Natural killer cell treated with Interleukin-12 subunit alpha and Interleukin-12 subunit beta and Interleukin-15 and Interleukin-18, amount 100 ng/mL, for 72 hours (primary cell): ENCODE results near the gene EIF2AK2. TPM values are rescaled to one million over a fixed set of nuclear protein-coding genes. Genes with fewer than 3 reads are reported as not detected.
"Not testable (repeated sequence)": the region's sequence is repeated elsewhere in the genome, so short reads cannot be mapped to it uniquely, and the experiment has no call there.

Experiments used
- ATAC-seq, 2 donors: fragments of 150-1000 bp; cut with Tn5 transposase in 1 of 2; sonication (Bioruptor Pico), chemical (Tn5 transposase) in 1 of 2; 2 replicates each; pipeline ENCODE4 v1.10.0; 2021
- DNase-seq: peaks from one replicate; pipeline ENCODE4 v3.0.0; 2022; ENCODE audit warnings: low spot score
- H3K27ac Mint-ChIP-seq, 2 donors: 1 replicate in 1 of 2; 2 replicates in 1 of 2; pipeline ENCODE4 v1.8.0; 2022; ENCODE audit warnings: mixed read lengths in 2 of 2, mild to moderate bottlenecking in 1 of 2, moderate library complexity in 1 of 2
- H3K27me3 Mint-ChIP-seq, 2 donors: 1 replicate in 1 of 2; 2 replicates in 1 of 2; pipeline ENCODE4 v1.8.0; 2022; ENCODE audit warnings: mixed read lengths in 2 of 2
- H3K36me3 Mint-ChIP-seq: one replicate; pipeline ENCODE4 v1.8.0; 2022; ENCODE audit warnings: mixed read lengths
- H3K4me1 Mint-ChIP-seq, 2 donors: 1 replicate in 1 of 2; 2 replicates in 1 of 2; pipeline ENCODE4 v1.8.0; 2022; ENCODE audit warnings: low read depth in 2 of 2, mixed read lengths in 2 of 2, mild to moderate bottlenecking in 1 of 2
- H3K4me3 Mint-ChIP-seq: one replicate; pipeline ENCODE4 v1.8.0; 2022; ENCODE audit warnings: mixed read lengths
- H3K9me3 Mint-ChIP-seq: 2 replicates; pipeline ENCODE4 v1.8.0; 2022; ENCODE audit warnings: mixed read lengths
- total RNA-seq, 2 donors: library from RNA; stranded (reverse); gene quantifications; one replicate each; pipeline ENCODE4 v1.2.3, GENCODE V29; 2022

Gene EIF2AK2
- total RNA-seq: 10 to 100 TPM; 37.7 to 40.1 TPM

GRCh38 chr2:37156857-37157714 is at the start of gene EIF2AK2:
Gene EIF2AK2 (minus strand): TSS chr2:37156980. CDS start chr2:37147806, 9,174 bp downstream.
- ATAC-seq: peak; percentile 96 to 99
- peaks cover 15% of the 10 kb centered on the region for H3K36me3 Mint-ChIP-seq
- H3K9me3 Mint-ChIP-seq: no peaks in the 10 kb centered on the region
- H3K27ac Mint-ChIP-seq: peak within 1 kb of the TSS; percentile 77 to 83
- H3K4me1 Mint-ChIP-seq: peaks cover 27 to 38% of the 10 kb centered on the region in 2 donors
- peak within 1 kb of the TSS; percentile 98 for H3K4me3 Mint-ChIP-seq
- DNase-seq: peak; percentile 91
- H3K27me3 Mint-ChIP-seq: no peaks in the 10 kb centered on the region

DNA sequence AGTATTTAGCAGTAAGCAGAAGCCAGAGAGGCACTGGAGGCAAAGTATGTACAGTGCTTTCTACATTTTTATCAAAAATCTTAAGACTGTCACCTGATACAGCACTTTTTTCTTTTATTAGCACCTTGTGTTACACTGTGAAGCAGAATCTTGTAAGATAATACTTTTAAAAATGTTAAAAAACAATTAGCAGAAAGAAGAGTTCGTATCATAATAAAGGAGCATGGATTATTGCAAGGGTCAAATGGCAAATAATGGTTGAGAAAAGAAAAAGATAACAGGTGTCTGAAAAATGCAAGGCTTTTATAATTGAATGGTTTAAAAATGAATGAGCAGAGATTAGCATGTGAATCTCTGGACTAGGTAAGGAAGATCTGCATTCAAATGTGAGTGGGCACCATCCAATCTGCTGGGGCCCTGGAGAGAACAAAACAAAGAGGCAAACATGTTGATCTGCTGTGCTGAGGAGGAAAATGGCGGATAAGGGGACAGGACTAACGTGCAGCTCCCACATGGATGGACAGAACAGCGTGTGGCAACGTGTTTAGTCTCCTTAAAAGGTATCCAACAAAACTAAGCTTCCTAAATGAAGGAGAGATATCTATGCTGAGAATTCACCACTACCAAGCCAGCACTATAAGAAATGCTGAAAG is 49.0 kb upstream of the EIF2AK2 start:
- Mint-ChIP-seq H3K27me3 (no peaks in the 10 kb centered on the region), H3K36me3 (peaks cover 78% of the 10 kb centered on the region), H3K27ac (no peak overlapping the region), H3K9me3 (peaks cover 6% of the 10 kb centered on the region), H3K4me1 (peaks cover 29 to 36% of the 10 kb centered on the region in 2 donors), H3K4me3 (no peak overlapping the region)
- DNase-seq: no peak
- no peak for ATAC-seq

GRCh38 chr2:37205071-37205661 is 48.4 kb upstream of the EIF2AK2 start:
- not testable (repeated sequence) for H3K27ac Mint-ChIP-seq, H3K9me3 Mint-ChIP-seq, H3K4me3 Mint-ChIP-seq, H3K27me3 Mint-ChIP-seq, DNase-seq, ATAC-seq
- H3K36me3 Mint-ChIP-seq: peaks cover 71% of the 10 kb centered on the region
- H3K4me1 Mint-ChIP-seq: peaks cover 29 to 36% of the 10 kb centered on the region in 2 donors

DNA sequence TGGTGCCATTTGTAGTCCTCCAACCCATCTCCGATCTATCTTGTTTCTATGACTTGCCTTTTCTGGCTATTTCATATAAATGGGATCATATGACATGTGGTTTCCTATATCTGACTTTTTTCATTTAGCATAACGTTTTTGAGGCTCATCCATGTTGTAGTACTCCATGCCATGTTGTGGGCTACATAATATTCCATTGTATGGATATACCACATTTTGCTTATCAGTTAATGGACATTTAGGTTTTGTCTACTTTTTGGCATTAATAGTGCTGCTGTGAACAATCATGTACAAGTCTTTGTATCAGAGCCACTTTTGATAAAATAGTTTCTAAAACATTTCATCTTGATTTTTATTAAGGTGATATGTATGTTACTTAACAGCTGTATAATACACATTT is 46.9 kb upstream of the EIF2AK2 start:
- Mint-ChIP-seq H3K4me1 (peaks cover 32 to 38% of the 10 kb centered on the region in 2 donors), H3K27ac (peak overlapping the region in 1 of 2 donors; percentile 70), H3K4me3 (peak overlapping the region; percentile 15), H3K9me3 (peaks cover 6% of the 10 kb centered on the region), H3K36me3 (peaks cover 56% of the 10 kb centered on the region), H3K27me3 (no peaks in the 10 kb centered on the region)
- DNase-seq (no peak), ATAC-seq (no peak)

DNA sequence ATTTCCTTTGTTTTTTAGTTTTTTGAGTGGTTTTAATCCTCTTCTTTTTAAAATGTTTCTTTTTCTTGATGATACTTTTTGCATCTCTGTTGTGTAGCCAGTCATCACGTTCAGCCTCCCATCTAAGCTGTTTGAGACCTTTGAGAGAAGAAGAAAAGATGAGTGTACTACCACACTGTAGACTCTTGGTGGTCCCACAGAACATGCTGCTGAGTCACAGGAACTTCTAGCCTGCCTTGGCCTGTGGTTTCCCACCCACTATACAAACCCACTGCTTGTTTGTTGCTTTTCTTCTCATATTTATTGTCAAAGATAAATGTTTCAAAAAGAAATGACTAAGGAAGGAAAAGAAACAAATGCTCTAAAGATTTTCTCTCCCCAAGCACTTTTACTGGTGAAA is 45.0 kb upstream of the EIF2AK2 start:
- Mint-ChIP-seq H3K4me3 (peak overlapping the region; percentile 49), H3K4me1 (peaks cover 28 to 34% of the 10 kb centered on the region in 2 donors), H3K36me3 (peaks cover 37% of the 10 kb centered on the region), H3K27me3 (no peaks in the 10 kb centered on the region), H3K27ac (peak overlapping the region; percentile 76 to 89), H3K9me3 (no peaks in the 10 kb centered on the region)
- ATAC-seq (peak; percentile 83 to 99), DNase-seq (peak; percentile 69)

GRCh38 chr2:37201208-37201607 is 44.4 kb upstream of the EIF2AK2 start:
- Mint-ChIP-seq H3K4me1 (peaks cover 30 to 35% of the 10 kb centered on the region in 2 donors), H3K36me3 (peaks cover 32% of the 10 kb centered on the region), H3K27me3 (no peaks in the 10 kb centered on the region), H3K27ac (peak overlapping the region; percentile 76 to 89), H3K4me3 (peak overlapping the region; percentile 49), H3K9me3 (no peaks in the 10 kb centered on the region)
- ATAC-seq (no peak), DNase-seq (no peak)

- Mint-ChIP-seq H3K27me3 (no peaks in the 10 kb centered on the region), H3K4me3 (no peak overlapping the region), H3K9me3 (no peaks in the 10 kb centered on the region), H3K27ac (no peak overlapping the region), H3K4me1 (peaks cover 25 to 33% of the 10 kb centered on the region in 2 donors), H3K36me3 (peaks cover 10% of the 10 kb centered on the region)
- no peak for ATAC-seq
- DNase-seq: no peak
These were observed 41.9 kb upstream of the EIF2AK2 start for GRCh38 chr2:37198681-37199065.

DNA sequence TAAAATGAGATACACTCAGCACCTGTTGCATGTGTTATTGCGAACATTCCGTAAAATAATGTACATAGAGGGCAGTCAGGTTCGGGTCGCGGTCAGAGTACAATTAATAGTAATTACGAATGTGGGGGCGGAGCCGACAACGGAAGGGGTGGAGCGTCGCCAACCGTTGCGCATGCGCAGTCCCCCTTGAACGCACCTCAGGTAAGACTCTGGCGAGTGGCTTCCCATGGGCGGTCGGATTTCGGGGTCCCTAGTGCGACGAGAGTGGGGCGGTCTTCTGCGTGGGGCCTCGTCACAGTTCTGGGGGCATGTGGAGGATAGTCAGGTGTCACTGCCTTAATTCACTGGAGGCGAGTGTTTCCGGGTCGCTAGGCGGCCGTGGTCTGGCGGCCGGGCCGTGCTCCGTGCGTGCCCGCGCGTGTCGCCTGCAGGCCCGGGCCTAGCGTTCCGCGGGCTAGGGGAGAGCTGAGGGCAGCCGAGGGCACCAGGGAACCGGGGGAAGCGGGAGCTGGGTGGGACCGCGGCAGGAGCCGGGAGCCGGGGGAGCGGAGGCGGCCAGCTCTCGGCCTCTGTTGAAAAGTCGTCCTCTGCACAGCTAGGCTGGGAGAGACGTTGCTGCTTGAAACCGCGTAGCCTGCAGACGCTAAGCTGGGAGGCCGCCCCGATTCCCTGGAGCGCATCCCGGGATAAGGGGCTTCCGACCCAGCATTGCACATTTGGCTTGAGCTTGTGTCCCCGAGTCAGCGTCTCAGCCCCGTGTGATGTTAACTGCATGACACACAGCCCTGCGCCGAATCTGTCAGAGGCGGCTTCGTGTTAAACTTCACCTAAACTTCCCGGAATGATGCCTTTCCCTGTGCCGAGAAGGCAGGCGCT is 39.8 kb upstream of the EIF2AK2 start, which contains the start of gene CEBPZOS:
Gene CEBPZOS (plus strand): TSS at position 177 of the 876 bp plus-strand sequence. CDS start 3,209 bp downstream, outside the sequence.
- H3K36me3 Mint-ChIP-seq: peaks cover 2% of the 10 kb centered on the region
- peaks cover 15 to 22% of the 10 kb centered on the region in 2 donors for H3K4me1 Mint-ChIP-seq
- H3K27me3 Mint-ChIP-seq: no peaks in the 10 kb centered on the region
- peak within 1 kb of the TSS; percentile 97 to 99 for H3K27ac Mint-ChIP-seq
- ATAC-seq (peak; percentile 90 to 93), DNase-seq (peak; percentile 89)
- H3K9me3 Mint-ChIP-seq: no peaks in the 10 kb centered on the region
- peak within 1 kb of the TSS; percentile 94 for H3K4me3 Mint-ChIP-seq

GRCh38 chr2:37195862-37196319 is 39.1 kb upstream of the EIF2AK2 start:
- not testable (repeated sequence) for ATAC-seq, H3K36me3 Mint-ChIP-seq, H3K27me3 Mint-ChIP-seq

GRCh38 chr2:37192551-37192950 is 35.8 kb upstream of the EIF2AK2 start:
- Mint-ChIP-seq H3K4me3 (no peak overlapping the region), H3K9me3 (no peaks in the 10 kb centered on the region), H3K27ac (no peak overlapping the region), H3K27me3 (peaks cover 5 to 7% of the 10 kb centered on the region in 2 donors), H3K4me1 (peaks cover 18 to 19% of the 10 kb centered on the region in 2 donors), H3K36me3 (no peaks in the 10 kb centered on the region)
- ATAC-seq (no peak), DNase-seq (no peak)

More at GRCh38 chr2:37195862-37196319, 39.1 kb upstream of the EIF2AK2 start:
- H3K9me3 Mint-ChIP-seq, DNase-seq: not testable (repeated sequence)
- H3K4me1 Mint-ChIP-seq: peaks cover 15 to 16% of the 10 kb centered on the region in 2 donors
- peak overlapping the region; percentile 97 to 99 for H3K27ac Mint-ChIP-seq
- H3K4me3 Mint-ChIP-seq: peak overlapping the region; percentile 94

DNA sequence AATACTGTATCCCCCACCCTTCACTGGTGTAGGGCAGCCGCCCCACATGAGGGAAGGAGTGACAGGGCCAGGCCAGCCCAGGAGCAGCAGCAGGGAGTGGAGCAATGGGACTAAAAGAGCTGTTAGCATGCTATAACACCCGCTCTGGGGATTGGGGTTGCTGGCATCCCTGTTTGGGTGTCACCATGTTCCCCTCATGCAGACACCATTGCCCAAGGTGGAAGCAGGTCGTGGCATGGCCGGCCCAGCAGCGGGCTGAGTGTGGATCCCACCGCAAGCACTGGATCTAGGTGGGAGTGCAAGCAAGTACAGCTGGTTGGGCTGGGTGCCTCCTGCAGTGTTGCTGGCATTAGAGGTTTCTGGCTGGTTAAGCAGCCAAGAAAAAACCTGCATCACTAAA is 35.0 kb upstream of the EIF2AK2 start:
- H3K27me3 Mint-ChIP-seq: peaks cover 5 to 7% of the 10 kb centered on the region in 2 donors
- H3K36me3 Mint-ChIP-seq: no peaks in the 10 kb centered on the region
- H3K9me3 Mint-ChIP-seq: no peaks in the 10 kb centered on the region
- peaks cover 12% of the 10 kb centered on the region in 2 donors for H3K4me1 Mint-ChIP-seq
- ATAC-seq (no peak), DNase-seq (no peak)
- no peak overlapping the region for H3K27ac Mint-ChIP-seq
- H3K4me3 Mint-ChIP-seq: no peak overlapping the region

- Mint-ChIP-seq H3K27me3 (peaks cover 5 to 7% of the 10 kb centered on the region in 2 donors), H3K4me3 (no peak overlapping the region), H3K36me3 (no peaks in the 10 kb centered on the region), H3K27ac (no peak overlapping the region), H3K9me3 (no peaks in the 10 kb centered on the region), H3K4me1 (peaks cover 9% of the 10 kb centered on the region in 2 donors)
- ATAC-seq: no peak
- DNase-seq: no peak
These were observed 34.5 kb upstream of the EIF2AK2 start for GRCh38 chr2:37191253-37191652.

DNA sequence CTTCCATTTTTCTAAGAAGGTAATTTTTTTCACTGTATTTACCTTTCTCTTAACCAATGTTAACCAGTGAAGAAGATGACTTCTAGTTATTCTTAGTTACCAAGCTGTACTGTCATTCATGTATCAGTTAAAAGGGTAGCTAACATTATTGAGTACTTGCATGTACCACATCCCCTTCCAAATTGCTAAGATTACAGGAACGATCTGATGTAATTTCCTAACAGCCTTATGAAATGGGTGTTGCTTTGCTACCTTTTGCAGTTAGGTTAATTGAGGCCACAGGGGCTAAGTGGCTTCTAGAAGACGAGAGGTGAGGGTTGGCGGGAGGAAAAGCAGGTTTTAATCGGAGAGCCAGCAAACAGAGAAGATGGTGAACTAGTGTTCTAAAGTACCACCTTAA is 33.5 kb upstream of the EIF2AK2 start:
- Mint-ChIP-seq H3K4me1 (peaks cover 6 to 7% of the 10 kb centered on the region in 2 donors), H3K4me3 (peak overlapping the region; percentile 48), H3K27me3 (peaks cover 5 to 7% of the 10 kb centered on the region in 2 donors), H3K9me3 (no peaks in the 10 kb centered on the region), H3K36me3 (no peaks in the 10 kb centered on the region), H3K27ac (peak overlapping the region; percentile 42 to 52)
- ATAC-seq (peak in 1 of 2 donors; percentile 41), DNase-seq (no peak)
